ENCODE data around the gene MYPN. TPM values are rescaled to one million over a fixed set of nuclear protein-coding genes. Genes with fewer than 3 reads are reported as not detected.

Gene MYPN
- polyA plus RNA-seq, 2 of the 4 experiments (the other 2 are of a cell fraction): 1.5 to 2.1 TPM

DNA sequence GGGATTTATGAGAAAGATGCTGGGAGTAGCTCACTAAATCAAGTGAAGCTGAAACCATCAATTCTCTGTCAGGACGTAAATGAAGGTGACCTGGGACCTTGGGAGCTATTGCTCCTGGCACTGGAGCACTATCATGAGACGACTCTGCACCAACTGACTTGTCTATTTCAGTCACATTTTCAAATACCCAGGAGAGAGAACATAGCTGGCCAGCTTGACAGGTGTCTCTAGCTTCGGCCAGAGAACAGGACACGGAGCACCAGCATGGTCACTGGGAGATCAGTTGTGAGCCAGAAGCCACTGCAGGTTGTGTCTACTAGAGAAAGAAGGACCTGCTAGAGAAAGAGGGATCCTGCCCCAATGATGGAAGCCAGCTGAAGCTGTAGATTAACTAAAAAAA, 140.0 kb downstream of the MYPN start (continued):
- TF ChIP-seq, protein P1, sequence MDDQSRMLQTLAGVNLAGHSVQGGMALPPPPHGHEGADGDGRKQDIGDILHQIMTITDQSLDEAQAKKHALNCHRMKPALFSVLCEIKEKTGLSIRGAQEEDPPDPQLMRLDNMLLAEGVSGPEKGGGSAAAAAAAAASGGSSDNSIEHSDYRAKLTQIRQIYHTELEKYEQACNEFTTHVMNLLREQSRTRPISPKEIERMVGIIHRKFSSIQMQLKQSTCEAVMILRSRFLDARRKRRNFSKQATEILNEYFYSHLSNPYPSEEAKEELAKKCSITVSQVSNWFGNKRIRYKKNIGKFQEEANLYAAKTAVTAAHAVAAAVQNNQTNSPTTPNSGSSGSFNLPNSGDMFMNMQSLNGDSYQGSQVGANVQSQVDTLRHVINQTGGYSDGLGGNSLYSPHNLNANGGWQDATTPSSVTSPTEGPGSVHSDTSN (IDR thresholded peaks at IDR 0.05): no peak
- TF ChIP-seq SMC3 (IDR thresholded peaks at IDR 0.05) (no peak), CHD4 (IDR thresholded peaks at IDR 0.05; ENCODE audit: borderline replicate concordance) (no peak), TP53 (CRISPR knock-in tag; IDR thresholded peaks at IDR 0.05) (no peak), KDM1A (IDR thresholded peaks at IDR 0.05; ENCODE audit: low read depth) (no peak)
- TF ChIP-seq, protein P2, sequence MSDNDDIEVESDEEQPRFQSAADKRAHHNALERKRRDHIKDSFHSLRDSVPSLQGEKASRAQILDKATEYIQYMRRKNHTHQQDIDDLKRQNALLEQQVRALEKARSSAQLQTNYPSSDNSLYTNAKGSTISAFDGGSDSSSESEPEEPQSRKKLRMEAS (IDR thresholded peaks at IDR 0.05): no peak

DNA sequence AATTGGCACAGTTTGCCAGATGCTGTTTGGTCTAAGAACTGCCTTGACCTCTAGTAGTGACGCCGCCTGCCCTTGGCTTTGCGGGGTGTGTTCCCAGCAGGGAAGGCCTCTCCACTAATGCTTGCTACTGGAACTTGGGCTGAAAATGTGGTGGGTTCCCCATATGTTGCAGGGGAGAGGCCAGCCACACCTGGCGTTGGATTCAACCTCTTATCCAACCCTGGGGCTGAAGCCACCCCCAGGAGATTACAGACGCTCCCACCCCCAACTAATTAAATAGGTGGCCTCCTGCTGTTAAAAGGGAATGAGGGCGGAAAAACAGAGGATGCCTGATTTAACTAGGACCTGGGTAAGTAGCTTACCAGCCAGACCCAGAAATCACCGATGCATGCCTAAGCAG, 141.9 kb downstream of the MYPN start:
- Histone ChIP-seq H3K4me1 (no peaks in the 10 kb centered on the region), H3K27ac (no peak overlapping the region), H3K4me2 (no peak overlapping the region), H3K4me3 (no peak overlapping the region), H3K9me3 (no peaks in the 10 kb centered on the region)
- DNase-seq (ENCODE audit: low read depth in 1 of 2, low spot score in 1 of 2): no peak
- ATAC-seq: no peak
- POLR2A ChIA-PET: no interaction called here
- CTCF ChIA-PET: interaction anchor here (1.6 kb wide), 1 partner anchor 15 kb away, joined by 4 read pairs; no protein-coding TSS in a partner anchor
- TF ChIP-seq FOSB (CRISPR knock-in tag; IDR thresholded peaks at IDR 0.05) (no peak), SREBF2 (IDR thresholded peaks at IDR 0.05) (no peak), CBX8 (IDR thresholded peaks at IDR 0.05) (no peak), NPAS2 (CRISPR knock-in tag; IDR thresholded peaks at IDR 0.05; ENCODE audit: borderline replicate concordance) (no peak), RNF2 (IDR thresholded peaks at IDR 0.05; ENCODE audit: borderline replicate concordance, low read depth) (no peak), BHLHE40 (IDR thresholded peaks at IDR 0.05; ENCODE audit: low read depth, low read length) (no peak)
- TF ChIP-seq, protein P3, sequence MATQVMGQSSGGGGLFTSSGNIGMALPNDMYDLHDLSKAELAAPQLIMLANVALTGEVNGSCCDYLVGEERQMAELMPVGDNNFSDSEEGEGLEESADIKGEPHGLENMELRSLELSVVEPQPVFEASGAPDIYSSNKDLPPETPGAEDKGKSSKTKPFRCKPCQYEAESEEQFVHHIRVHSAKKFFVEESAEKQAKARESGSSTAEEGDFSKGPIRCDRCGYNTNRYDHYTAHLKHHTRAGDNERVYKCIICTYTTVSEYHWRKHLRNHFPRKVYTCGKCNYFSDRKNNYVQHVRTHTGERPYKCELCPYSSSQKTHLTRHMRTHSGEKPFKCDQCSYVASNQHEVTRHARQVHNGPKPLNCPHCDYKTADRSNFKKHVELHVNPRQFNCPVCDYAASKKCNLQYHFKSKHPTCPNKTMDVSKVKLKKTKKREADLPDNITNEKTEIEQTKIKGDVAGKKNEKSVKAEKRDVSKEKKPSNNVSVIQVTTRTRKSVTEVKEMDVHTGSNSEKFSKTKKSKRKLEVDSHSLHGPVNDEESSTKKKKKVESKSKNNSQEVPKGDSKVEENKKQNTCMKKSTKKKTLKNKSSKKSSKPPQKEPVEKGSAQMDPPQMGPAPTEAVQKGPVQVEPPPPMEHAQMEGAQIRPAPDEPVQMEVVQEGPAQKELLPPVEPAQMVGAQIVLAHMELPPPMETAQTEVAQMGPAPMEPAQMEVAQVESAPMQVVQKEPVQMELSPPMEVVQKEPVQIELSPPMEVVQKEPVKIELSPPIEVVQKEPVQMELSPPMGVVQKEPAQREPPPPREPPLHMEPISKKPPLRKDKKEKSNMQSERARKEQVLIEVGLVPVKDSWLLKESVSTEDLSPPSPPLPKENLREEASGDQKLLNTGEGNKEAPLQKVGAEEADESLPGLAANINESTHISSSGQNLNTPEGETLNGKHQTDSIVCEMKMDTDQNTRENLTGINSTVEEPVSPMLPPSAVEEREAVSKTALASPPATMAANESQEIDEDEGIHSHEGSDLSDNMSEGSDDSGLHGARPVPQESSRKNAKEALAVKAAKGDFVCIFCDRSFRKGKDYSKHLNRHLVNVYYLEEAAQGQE (IDR thresholded peaks at IDR 0.05): no peak
- TF ChIP-seq, protein P4, sequence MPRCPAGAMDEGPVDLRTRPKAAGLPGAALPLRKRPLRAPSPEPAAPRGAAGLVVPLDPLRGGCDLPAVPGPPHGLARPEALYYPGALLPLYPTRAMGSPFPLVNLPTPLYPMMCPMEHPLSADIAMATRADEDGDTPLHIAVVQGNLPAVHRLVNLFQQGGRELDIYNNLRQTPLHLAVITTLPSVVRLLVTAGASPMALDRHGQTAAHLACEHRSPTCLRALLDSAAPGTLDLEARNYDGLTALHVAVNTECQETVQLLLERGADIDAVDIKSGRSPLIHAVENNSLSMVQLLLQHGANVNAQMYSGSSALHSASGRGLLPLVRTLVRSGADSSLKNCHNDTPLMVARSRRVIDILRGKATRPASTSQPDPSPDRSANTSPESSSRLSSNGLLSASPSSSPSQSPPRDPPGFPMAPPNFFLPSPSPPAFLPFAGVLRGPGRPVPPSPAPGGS (IDR thresholded peaks at IDR 0.05): no peak
- 77% methylated on average over 7 of the region's 7 CpGs for WGBS (ENCODE audit: missing lambda C conversion rate)
- FAIRE-seq: no peak

DNA sequence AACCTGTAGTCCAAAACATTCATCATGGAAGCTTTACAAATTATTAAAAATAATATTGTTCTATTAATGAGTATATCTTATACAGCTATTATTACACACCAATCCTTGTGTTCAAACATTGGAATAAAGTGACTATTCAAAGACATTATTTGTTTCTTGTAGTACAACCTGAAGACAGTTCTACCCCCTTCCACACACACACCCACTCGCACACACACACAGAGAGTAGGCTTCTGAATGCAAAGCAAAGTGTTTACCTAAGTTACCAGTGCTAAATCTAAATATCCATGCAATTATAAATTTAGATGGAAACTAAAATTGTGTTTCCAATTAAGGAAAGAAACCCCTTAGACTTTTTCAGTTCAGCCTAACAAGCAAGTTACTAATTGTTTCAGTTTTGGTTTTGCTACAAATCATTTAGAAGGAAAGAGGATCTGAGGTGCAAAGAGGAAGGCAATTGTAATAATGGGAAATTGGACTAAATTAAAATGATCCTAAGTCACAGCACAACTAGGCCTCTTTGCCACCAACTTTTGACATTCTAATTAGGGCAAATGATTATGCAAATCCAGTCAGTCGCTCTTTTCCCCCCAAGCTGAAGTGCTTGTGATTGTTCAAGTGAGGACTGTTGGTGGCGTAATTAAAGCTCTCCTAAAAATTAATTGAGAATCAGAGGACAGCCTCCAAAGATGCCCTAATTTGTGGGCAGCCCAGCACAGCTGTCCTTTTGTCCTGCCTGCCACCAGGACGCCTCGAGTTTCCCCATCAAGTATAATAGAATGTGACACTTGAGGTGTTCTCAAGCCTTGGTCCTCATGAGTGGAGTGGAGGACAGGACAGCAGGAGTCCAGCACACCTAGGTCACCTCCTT, 142.6 kb downstream of the MYPN start:
- Histone ChIP-seq H3K4me3 (no peak overlapping the region), H3K4me2 (no peak overlapping the region), H3K4me1 (no peaks in the 10 kb centered on the region), H3K27ac (no peak overlapping the region), H3K9me3 (no peaks in the 10 kb centered on the region)
- CTCF ChIA-PET: interaction anchor here (1.2 to 2.0 kb wide), 3 partner anchors 14 to 50 kb away, joined by 3 to 9 read pairs (median 4); no protein-coding TSS in a partner anchor
- TF ChIP-seq RAD21 (conservative IDR thresholded peaks at IDR 0.05 in 1 of 2, IDR thresholded peaks at IDR 0.05 in 1 of 2): no peak
- TF ChIP-seq EP300 (IDR thresholded peaks at IDR 0.05): no peak
- TF ChIP-seq ZC3H11A (IDR thresholded peaks at IDR 0.05): no peak
- no peak for TF ChIP-seq FOSB (CRISPR knock-in tag; IDR thresholded peaks at IDR 0.05)
- no peak for TF ChIP-seq GATA3 (IDR thresholded peaks at IDR 0.05; ENCODE audit: borderline replicate concordance)
- TF ChIP-seq RFX5 (IDR thresholded peaks at IDR 0.05): no peak
- TF ChIP-seq, protein P5, sequence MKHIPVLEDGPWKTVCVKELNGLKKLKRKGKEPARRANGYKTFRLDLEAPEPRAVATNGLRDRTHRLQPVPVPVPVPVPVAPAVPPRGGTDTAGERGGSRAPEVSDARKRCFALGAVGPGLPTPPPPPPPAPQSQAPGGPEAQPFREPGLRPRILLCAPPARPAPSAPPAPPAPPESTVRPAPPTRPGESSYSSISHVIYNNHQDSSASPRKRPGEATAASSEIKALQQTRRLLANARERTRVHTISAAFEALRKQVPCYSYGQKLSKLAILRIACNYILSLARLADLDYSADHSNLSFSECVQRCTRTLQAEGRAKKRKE (CRISPR knock-in tag; IDR thresholded peaks at IDR 0.05; ENCODE audit: low read depth): no peak
- TF ChIP-seq POLR2A (IDR thresholded peaks at IDR 0.05; ENCODE audit: low read length): no peak
- TF ChIP-seq JUNB (IDR thresholded peaks at IDR 0.05): no peak
- no peak for TF ChIP-seq JUN (IDR thresholded peaks at IDR 0.05)
- no peak for TF ChIP-seq BHLHE40 (IDR thresholded peaks at IDR 0.05; ENCODE audit: low read depth, low read length)
- TF ChIP-seq, protein P6, sequence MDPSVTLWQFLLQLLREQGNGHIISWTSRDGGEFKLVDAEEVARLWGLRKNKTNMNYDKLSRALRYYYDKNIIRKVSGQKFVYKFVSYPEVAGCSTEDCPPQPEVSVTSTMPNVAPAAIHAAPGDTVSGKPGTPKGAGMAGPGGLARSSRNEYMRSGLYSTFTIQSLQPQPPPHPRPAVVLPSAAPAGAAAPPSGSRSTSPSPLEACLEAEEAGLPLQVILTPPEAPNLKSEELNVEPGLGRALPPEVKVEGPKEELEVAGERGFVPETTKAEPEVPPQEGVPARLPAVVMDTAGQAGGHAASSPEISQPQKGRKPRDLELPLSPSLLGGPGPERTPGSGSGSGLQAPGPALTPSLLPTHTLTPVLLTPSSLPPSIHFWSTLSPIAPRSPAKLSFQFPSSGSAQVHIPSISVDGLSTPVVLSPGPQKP (IDR thresholded peaks at IDR 0.05; ENCODE audit: low read depth, low read length): no peak
- TF ChIP-seq ZSCAN20 (CRISPR knock-in tag; IDR thresholded peaks at IDR 0.05): no peak
- no peak for TF ChIP-seq TFCP2L1 (CRISPR knock-in tag; IDR thresholded peaks at IDR 0.05)
- 58% methylated on average over 5 of the region's 5 CpGs for WGBS (ENCODE audit: missing lambda C conversion rate)
- POLR2A ChIA-PET: no interaction called here
- ATAC-seq (no peak), FAIRE-seq (no peak), DNase-seq (ENCODE audit: low read depth in 1 of 2, low spot score in 1 of 2) (no peak)
